HepG2 (cell line): ENCODE measurements around the gene GFER.

Experiments
- KAT8 ChIP-seq: IDR thresholded peaks from 2 replicates; pipeline ENCODE4 v1.6.1; 2016; ENCODE audit warnings: missing genetic modification reagents, missing compliant biosample characterization
- MTA1 ChIP-seq: sonication (generic); formaldehyde crosslinking; IDR thresholded peaks from 2 replicates; pipeline ENCODE4 v1.4.0; 2020; ENCODE audit warnings: missing genetic modification reagents, mild to moderate bottlenecking, borderline replicate concordance
- NR2F2 ChIP-seq: IDR thresholded peaks from 2 replicates; pipeline ENCODE4 v1.6.1; 2012; ENCODE audit warnings: low read depth, inconsistent platforms, borderline replicate concordance
- TERF1 ChIP-seq: sonication (generic); formaldehyde crosslinking; IDR thresholded peaks from 2 replicates; pipeline ENCODE4 v1.8.0; 2022; ENCODE audit warnings: mild to moderate bottlenecking, missing genetic modification reagents, moderate library complexity
- ZBTB3 ChIP-seq: sonication (generic); formaldehyde crosslinking; IDR thresholded peaks from 2 replicates; pipeline ENCODE4 v1.4.0; 2020; ENCODE audit warnings: low read depth, mild to moderate bottlenecking, moderate library complexity, missing genetic modification reagents, borderline replicate concordance
- ZNF33B ChIP-seq: sonication (generic); formaldehyde crosslinking; IDR thresholded peaks from 2 replicates; pipeline ENCODE4 v1.5.1; 2020; ENCODE audit warnings: mild to moderate bottlenecking, missing genetic modification reagents
- ZNF644 ChIP-seq: IDR thresholded peaks from 2 replicates; pipeline ENCODE4 v1.6.1; 2016; ENCODE audit warnings: low read depth
- ZNF878 ChIP-seq: sonication (generic); formaldehyde crosslinking; IDR thresholded peaks from 2 replicates; pipeline ENCODE4 v1.8.1; 2023; ENCODE audit warnings: mild to moderate bottlenecking, missing genetic modification reagents, moderate library complexity
- TF ChIP-seq, protein P1 (sequence below): sonication (generic); formaldehyde crosslinking; IDR thresholded peaks from 2 replicates; pipeline ENCODE4 v1.5.0; 2020; ENCODE audit warnings: mild to moderate bottlenecking, missing genetic modification reagents, moderate library complexity

DNA sequence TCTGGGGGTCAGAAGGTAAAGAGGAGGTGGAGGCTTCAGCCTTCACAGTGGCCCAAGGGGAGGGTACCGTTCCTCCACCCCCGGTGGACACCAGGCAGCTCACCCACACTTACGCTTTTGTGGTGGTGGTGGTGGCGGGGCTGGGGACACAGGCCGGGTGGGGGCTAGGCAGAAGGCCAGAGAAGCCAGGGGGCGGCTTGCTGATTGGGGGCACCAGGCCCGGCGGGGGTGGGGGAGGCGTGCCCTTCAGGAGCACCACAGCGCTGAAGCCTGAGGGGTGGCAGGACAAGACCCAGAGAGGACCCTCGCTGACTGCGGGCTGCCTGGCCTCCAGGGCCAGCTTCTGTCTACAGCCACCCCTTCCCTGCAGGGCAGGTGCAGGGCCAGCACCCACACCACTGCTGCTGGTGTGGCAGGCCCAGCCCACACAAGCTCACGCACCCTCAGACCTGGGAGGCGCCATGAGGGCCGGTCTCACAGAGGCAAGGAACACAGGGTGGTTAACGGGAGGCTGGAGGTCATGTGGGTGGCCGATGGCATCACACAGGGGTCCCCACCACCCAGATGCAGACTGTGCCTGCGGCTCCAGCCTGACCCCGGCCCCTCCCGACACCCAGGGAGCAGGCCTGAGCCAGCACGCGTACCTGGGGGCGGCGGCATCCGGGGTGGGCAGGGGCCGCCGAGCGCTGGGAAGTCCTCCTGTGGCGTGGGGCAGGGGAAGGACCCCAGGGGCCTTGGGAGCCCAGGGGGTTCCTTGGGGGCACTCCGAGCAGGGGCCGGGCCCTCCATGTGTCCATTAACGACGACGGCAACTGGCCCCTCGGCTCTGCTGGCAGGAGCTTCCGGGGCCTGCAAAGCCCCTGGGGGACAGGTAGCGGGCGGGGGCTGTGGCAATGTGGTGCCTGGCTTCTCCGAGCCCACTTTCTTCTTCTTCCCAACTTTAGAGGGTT is 15.1 kb downstream of the GFER start:
- TF ChIP-seq ZNF878 (CRISPR knock-in tag) (no peak), ZBTB3 (CRISPR knock-in tag) (no peak), ZNF644 (CRISPR knock-in tag) (no peak), NR2F2 (no peak), ZNF33B (no peak), KAT8 (CRISPR knock-in tag) (no peak), MTA1 (no peak), TERF1 (no peak)
- TF ChIP-seq, protein P1, sequence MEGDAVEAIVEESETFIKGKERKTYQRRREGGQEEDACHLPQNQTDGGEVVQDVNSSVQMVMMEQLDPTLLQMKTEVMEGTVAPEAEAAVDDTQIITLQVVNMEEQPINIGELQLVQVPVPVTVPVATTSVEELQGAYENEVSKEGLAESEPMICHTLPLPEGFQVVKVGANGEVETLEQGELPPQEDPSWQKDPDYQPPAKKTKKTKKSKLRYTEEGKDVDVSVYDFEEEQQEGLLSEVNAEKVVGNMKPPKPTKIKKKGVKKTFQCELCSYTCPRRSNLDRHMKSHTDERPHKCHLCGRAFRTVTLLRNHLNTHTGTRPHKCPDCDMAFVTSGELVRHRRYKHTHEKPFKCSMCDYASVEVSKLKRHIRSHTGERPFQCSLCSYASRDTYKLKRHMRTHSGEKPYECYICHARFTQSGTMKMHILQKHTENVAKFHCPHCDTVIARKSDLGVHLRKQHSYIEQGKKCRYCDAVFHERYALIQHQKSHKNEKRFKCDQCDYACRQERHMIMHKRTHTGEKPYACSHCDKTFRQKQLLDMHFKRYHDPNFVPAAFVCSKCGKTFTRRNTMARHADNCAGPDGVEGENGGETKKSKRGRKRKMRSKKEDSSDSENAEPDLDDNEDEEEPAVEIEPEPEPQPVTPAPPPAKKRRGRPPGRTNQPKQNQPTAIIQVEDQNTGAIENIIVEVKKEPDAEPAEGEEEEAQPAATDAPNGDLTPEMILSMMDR (CRISPR knock-in tag) = no peak
